ENCODE measurements around the gene FAM13A.

Gene FAM13A

DNA sequence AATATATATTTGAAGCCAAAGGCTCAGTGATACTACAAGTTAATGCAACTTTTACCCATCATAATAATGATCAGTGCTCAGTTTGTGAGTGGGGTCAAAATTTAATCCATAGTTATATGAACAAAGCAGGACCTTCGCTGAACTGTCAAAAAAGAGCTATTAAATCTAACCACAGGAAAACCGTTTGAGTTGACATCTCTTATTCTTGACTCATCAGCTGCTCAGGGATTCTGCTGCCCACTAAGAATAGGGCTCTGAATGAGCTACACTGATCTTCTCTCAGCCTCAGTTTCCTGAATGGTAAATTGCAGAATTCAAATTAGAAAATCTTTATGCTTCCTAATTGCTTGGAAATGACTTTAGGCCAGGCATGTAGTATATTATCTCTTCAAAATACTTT is 314.4 kb downstream of the FAM13A start (continued):
- TF ChIP-seq, protein P1, sequence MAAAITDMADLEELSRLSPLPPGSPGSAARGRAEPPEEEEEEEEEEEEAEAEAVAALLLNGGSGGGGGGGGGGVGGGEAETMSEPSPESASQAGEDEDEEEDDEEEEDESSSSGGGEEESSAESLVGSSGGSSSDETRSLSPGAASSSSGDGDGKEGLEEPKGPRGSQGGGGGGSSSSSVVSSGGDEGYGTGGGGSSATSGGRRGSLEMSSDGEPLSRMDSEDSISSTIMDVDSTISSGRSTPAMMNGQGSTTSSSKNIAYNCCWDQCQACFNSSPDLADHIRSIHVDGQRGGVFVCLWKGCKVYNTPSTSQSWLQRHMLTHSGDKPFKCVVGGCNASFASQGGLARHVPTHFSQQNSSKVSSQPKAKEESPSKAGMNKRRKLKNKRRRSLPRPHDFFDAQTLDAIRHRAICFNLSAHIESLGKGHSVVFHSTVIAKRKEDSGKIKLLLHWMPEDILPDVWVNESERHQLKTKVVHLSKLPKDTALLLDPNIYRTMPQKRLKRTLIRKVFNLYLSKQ (tag by site-specific recombination; IDR thresholded peaks at IDR 0.05; ENCODE audit: borderline replicate concordance) = no peak
- TF ChIP-seq ZNF629 (tag by site-specific recombination; IDR thresholded peaks at IDR 0.05) (no peak), ZNF658 (tag by site-specific recombination; IDR thresholded peaks at IDR 0.05) (no peak), KLF10 (tag by site-specific recombination; IDR thresholded peaks at IDR 0.05) (no peak), ZFP41 (tag by site-specific recombination; IDR thresholded peaks at IDR 0.05; ENCODE audit: borderline replicate concordance) (no peak)
- TF ChIP-seq, protein P2, sequence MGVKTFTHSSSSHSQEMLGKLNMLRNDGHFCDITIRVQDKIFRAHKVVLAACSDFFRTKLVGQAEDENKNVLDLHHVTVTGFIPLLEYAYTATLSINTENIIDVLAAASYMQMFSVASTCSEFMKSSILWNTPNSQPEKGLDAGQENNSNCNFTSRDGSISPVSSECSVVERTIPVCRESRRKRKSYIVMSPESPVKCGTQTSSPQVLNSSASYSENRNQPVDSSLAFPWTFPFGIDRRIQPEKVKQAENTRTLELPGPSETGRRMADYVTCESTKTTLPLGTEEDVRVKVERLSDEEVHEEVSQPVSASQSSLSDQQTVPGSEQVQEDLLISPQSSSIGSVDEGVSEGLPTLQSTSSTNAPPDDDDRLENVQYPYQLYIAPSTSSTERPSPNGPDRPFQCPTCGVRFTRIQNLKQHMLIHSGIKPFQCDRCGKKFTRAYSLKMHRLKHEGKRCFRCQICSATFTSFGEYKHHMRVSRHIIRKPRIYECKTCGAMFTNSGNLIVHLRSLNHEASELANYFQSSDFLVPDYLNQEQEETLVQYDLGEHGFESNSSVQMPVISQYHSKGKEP (tag by site-specific recombination; IDR thresholded peaks at IDR 0.05) = no peak

DNA sequence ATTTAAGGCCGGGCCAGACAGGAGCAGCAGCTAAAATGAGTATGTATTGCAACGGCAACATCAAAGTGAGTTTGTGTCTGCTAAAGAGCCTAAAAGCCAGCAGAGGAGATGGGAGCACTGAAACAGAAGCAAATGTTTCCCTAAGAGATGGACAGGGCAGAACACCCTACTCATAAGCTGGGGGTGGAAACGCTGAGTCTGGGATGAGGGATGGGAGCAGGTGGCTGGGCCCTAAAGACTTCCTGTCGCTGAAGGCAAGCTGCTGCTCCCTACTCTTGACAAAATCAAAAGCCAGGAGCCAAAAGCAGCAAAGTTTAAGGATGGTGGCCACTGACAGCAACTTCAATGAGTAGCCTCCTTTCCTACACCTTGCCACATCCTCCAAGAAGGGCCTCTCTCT is 318.8 kb downstream of the FAM13A start:
- no peak for TF ChIP-seq OVOL3 (tag by site-specific recombination; IDR thresholded peaks at IDR 0.05)
- TF ChIP-seq ZNF132 (tag by site-specific recombination; IDR thresholded peaks at IDR 0.05; ENCODE audit: borderline replicate concordance) = no peak
- TF ChIP-seq, protein P3, sequence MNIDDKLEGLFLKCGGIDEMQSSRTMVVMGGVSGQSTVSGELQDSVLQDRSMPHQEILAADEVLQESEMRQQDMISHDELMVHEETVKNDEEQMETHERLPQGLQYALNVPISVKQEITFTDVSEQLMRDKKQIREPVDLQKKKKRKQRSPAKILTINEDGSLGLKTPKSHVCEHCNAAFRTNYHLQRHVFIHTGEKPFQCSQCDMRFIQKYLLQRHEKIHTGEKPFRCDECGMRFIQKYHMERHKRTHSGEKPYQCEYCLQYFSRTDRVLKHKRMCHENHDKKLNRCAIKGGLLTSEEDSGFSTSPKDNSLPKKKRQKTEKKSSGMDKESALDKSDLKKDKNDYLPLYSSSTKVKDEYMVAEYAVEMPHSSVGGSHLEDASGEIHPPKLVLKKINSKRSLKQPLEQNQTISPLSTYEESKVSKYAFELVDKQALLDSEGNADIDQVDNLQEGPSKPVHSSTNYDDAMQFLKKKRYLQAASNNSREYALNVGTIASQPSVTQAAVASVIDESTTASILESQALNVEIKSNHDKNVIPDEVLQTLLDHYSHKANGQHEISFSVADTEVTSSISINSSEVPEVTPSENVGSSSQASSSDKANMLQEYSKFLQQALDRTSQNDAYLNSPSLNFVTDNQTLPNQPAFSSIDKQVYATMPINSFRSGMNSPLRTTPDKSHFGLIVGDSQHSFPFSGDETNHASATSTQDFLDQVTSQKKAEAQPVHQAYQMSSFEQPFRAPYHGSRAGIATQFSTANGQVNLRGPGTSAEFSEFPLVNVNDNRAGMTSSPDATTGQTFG (tag by site-specific recombination; IDR thresholded peaks at IDR 0.05; ENCODE audit: borderline replicate concordance) = no peak
- TF ChIP-seq ZNF707 (tag by site-specific recombination; IDR thresholded peaks at IDR 0.05) = no peak
- no peak for TF ChIP-seq ZNF341 (tag by site-specific recombination; IDR thresholded peaks at IDR 0.05; ENCODE audit: low read depth)
- TF ChIP-seq ZBTB48 (tag by site-specific recombination; IDR thresholded peaks at IDR 0.05) = no peak
- TF ChIP-seq ZNF174 (tag by site-specific recombination; IDR thresholded peaks at IDR 0.05) = no peak
- TF ChIP-seq, protein P4, sequence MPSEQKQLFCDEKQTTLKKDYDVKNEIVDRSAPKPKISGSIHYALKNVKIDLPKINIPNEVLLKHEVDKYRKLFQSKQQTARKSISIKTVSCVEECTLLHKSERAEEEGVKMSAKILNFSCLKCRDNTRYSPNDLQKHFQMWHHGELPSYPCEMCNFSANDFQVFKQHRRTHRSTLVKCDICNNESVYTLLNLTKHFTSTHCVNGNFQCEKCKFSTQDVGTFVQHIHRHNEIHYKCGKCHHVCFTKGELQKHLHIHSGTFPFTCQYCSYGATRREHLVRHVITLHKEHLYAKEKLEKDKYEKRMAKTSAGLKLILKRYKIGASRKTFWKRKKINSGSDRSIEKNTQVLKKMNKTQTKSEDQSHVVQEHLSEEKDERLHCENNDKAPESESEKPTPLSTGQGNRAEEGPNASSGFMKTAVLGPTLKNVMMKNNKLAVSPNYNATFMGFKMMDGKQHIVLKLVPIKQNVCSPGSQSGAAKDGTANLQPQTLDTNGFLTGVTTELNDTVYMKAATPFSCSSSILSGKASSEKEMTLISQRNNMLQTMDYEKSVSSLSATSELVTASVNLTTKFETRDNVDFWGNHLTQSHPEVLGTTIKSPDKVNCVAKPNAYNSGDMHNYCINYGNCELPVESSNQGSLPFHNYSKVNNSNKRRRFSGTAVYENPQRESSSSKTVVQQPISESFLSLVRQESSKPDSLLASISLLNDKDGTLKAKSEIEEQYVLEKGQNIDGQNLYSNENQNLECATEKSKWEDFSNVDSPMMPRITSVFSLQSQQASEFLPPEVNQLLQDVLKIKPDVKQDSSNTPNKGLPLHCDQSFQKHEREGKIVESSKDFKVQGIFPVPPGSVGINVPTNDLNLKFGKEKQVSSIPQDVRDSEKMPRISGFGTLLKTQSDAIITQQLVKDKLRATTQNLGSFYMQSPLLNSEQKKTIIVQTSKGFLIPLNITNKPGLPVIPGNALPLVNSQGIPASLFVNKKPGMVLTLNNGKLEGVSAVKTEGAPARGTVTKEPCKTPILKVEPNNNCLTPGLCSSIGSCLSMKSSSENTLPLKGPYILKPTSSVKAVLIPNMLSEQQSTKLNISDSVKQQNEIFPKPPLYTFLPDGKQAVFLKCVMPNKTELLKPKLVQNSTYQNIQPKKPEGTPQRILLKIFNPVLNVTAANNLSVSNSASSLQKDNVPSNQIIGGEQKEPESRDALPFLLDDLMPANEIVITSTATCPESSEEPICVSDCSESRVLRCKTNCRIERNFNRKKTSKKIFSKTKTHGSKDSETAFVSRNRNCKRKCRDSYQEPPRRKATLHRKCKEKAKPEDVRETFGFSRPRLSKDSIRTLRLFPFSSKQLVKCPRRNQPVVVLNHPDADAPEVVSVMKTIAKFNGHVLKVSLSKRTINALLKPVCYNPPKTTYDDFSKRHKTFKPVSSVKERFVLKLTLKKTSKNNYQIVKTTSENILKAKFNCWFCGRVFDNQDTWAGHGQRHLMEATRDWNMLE (tag by site-specific recombination; conservative IDR thresholded peaks at IDR 0.05; ENCODE audit: low read depth) = no peak
- no peak for TF ChIP-seq ZNF302 (tag by site-specific recombination; IDR thresholded peaks at IDR 0.05; ENCODE audit: low read depth)
- ChIA-PET CTCF (interaction anchor here (1.0 kb wide), 1 partner anchor 17 kb away, joined by 3 read pairs; no protein-coding TSS in a partner anchor), POLR2A (no interaction called here)
- H3K4me3 ChIP-seq (ENCODE audit: low read depth, low read length) = no peak overlapping the region
- peaks cover 0 to 31% of the 10 kb centered on the region in 2 experiments; a peak in 1 of 3 replicates for H3K36me3 ChIP-seq (ENCODE audit: control insufficient read depth in 2 of 2, insufficient read depth in 1 of 2, low read length in 2 of 2)
- no peak overlapping the region for H3K27ac ChIP-seq (ENCODE audit: extremely low read depth, low read depth, low read length)
- H3K9me3 ChIP-seq (ENCODE audit: control insufficient read depth, insufficient read depth, low read depth, low read length) = no peaks in the 10 kb centered on the region
- H3K4me1 ChIP-seq (ENCODE audit: control insufficient read depth, insufficient read depth, low read length) = no peaks in the 10 kb centered on the region
